Fibroblast of lung (primary cell): ENCODE measurements around the gene IDH2.

Source experiments
- CTCF ChIP-seq, 2 donors: IDR thresholded peaks in 1 of 2; conservative IDR thresholded peaks in 1 of 2; 1 replicate in 1 of 2; 2 replicates in 1 of 2; pipeline ENCODE4 v1.5.1; 2011 to 2012; ENCODE audit warnings: low read length in 2 of 2, control low read depth in 1 of 2, inconsistent platforms in 1 of 2, low read depth in 1 of 2, mild to moderate bottlenecking in 1 of 2
- EZH2 ChIP-seq: IDR thresholded peaks from 2 replicates; pipeline ENCODE4 v1.5.1; 2012; ENCODE audit warnings: low read length, control low read depth, mild to moderate bottlenecking; ENCODE audit errors: missing control alignments

- TF ChIP-seq EZH2 = no peak
- TF ChIP-seq CTCF (conservative IDR thresholded peaks at IDR 0.05 in 1 of 2, IDR thresholded peaks at IDR 0.05 in 1 of 2; ENCODE audit: low read depth in 1 of 2, low read length in 2 of 2) = no peak
Measured at GRCh38 chr15:90049030-90049429, 53.2 kb downstream of the IDH2 start.
